Right ventricle myocardium superior (tissue), 1 donor: ENCODE results near the gene DLG1. TPM values are rescaled to one million over a fixed set of nuclear protein-coding genes. Genes with fewer than 3 reads are reported as not detected.
"Not testable (repeated sequence)": the region's sequence is repeated elsewhere in the genome, so short reads cannot be mapped to it uniquely, and the experiment has no call there.

Experiments
- ATAC-seq: fragments of 200-7000 bp; cut with Tn5 transposase; one replicate; pipeline ENCODE4 v1.9.1; 2020; ENCODE audit warnings: mild to moderate bottlenecking; ENCODE audit not compliant: poor library complexity
- DNase-seq: peaks from one replicate; pipeline ENCODE4 v3.0.0-alpha.2; 2020
- intact Hi-C: fragments of 100-400 bp; cut with DNase I; formaldehyde crosslinking; loops from one replicate; pipeline ENCODE4 v1.11.2; 2022
- total RNA-seq: library from RNA; stranded (reverse); fragmentation: NEBNext Ultra II Directional; extraction: Animal tissue kit (Norgen Biotek cat#: 25700); gene quantifications from one replicate; pipeline ENCODE4 v1.2.1, GENCODE V29; 2021
- donor health status: DM: no; HTN: yes; CAD: no; lungs with severe emphysema.

DLG1 gene
- total RNA-seq, 1 donor from 2014 or later: 40.7 TPM

GRCh38 chr3:197229178-197229577 is 69.2 kb downstream of the DLG1 start:
- intact Hi-C loops: loop anchor here (10.0 kb wide), 1 partner anchor 286 kb away; no protein-coding TSS in a partner anchor
- DNase-seq (no peak), ATAC-seq (no peak)

GRCh38 chr3:197227780-197228574 is 70.4 kb downstream of the DLG1 start:
- ATAC-seq (peak; percentile 80), DNase-seq (no peak)
- intact Hi-C loops: loop anchor here (10.0 kb wide), 1 partner anchor 287 kb away; no protein-coding TSS in a partner anchor

- no peak for DNase-seq
- no peak for ATAC-seq
- intact Hi-C loops: loop anchor here (10.0 kb wide), 1 partner anchor 289 kb away; no protein-coding TSS in a partner anchor
These were observed 72.2 kb downstream of the DLG1 start for GRCh38 chr3:197226179-197226578.

GRCh38 chr3:197225579-197225978 is 72.8 kb downstream of the DLG1 start:
- DNase-seq (no peak), ATAC-seq (no peak)
- intact Hi-C loops: loop anchor here (10.0 kb wide), 1 partner anchor 289 kb away; no protein-coding TSS in a partner anchor

GRCh38 chr3:197224034-197224444 is 74.4 kb downstream of the DLG1 start:
- ATAC-seq: peak; percentile 49
- no peak for DNase-seq

GRCh38 chr3:197222937-197223370 is 75.5 kb downstream of the DLG1 start:
- intact Hi-C loops: loop anchor here (10.0 kb wide), 1 partner anchor 292 kb away; no protein-coding TSS in a partner anchor
- no peak for DNase-seq
- ATAC-seq: peak; percentile 53

More at GRCh38 chr3:197224034-197224444, 74.4 kb downstream of the DLG1 start:
- intact Hi-C loops: loop anchor here (10.0 kb wide), 1 partner anchor 291 kb away; no protein-coding TSS in a partner anchor

GRCh38 chr3:197219619-197220018 is 78.8 kb downstream of the DLG1 start:
- intact Hi-C loops: loop anchor here (10.0 kb wide), 1 partner anchor 295 kb away; no protein-coding TSS in a partner anchor
- no peak for DNase-seq
- ATAC-seq: no peak

GRCh38 chr3:197218210-197218609 is 80.2 kb downstream of the DLG1 start:
- ATAC-seq: no peak
- intact Hi-C loops: no loop called here

GRCh38 chr3:197216914-197217313 is 81.5 kb downstream of the DLG1 start:
- intact Hi-C loops: no loop called here
- no peak for DNase-seq
- no peak for ATAC-seq

More at GRCh38 chr3:197218210-197218609, 80.2 kb downstream of the DLG1 start:
- no peak for DNase-seq

GRCh38 chr3:197216169-197216860 is 82.1 kb downstream of the DLG1 start:
- intact Hi-C loops: no loop called here
- ATAC-seq (peak; percentile 41), DNase-seq (no peak)

GRCh38 chr3:197212290-197212689 is 86.1 kb downstream of the DLG1 start:
- ATAC-seq (no peak), DNase-seq (no peak)
- intact Hi-C loops: no loop called here

GRCh38 chr3:197211698-197212097 is 86.7 kb downstream of the DLG1 start:
- DNase-seq, ATAC-seq, intact Hi-C loops: not testable (repeated sequence)

GRCh38 chr3:197209366-197210260 is 88.8 kb downstream of the DLG1 start:
- DNase-seq (no peak), ATAC-seq (no peak)
- intact Hi-C loops: no loop called here

GRCh38 chr3:197206913-197207312 is 91.5 kb downstream of the DLG1 start:
- intact Hi-C loops: no loop called here
- DNase-seq (no peak), ATAC-seq (no peak)

- ATAC-seq (no peak), DNase-seq (no peak)
- intact Hi-C loops: no loop called here
These were observed 92.7 kb downstream of the DLG1 start for GRCh38 chr3:197205675-197206074.

GRCh38 chr3:197205265-197205664 is 93.1 kb downstream of the DLG1 start:
- DNase-seq (no peak), ATAC-seq (no peak)
- intact Hi-C loops: no loop called here

GRCh38 chr3:197204736-197205135 is 93.7 kb downstream of the DLG1 start:
- DNase-seq: no peak
- ATAC-seq: no peak
- intact Hi-C loops: no loop called here

- intact Hi-C loops: no loop called here
These were observed 94.7 kb downstream of the DLG1 start for GRCh38 chr3:197203714-197204146.

More at GRCh38 chr3:197203714-197204146, 94.7 kb downstream of the DLG1 start:
- DNase-seq (no peak), ATAC-seq (no peak)
